Liver (tissue), 9 donors: ENCODE results near the gene ZNF423. TPM values are rescaled to one million over a fixed set of nuclear protein-coding genes. Genes with fewer than 3 reads are reported as not detected.

ENCODE experiments used
- DNase-seq: peaks from one replicate; pipeline ENCODE4 v3.0.0-alpha.2; 2017; ENCODE audit warnings: low spot score
- H3K27ac ChIP-seq, 2 donors: one replicate each; pipeline ENCODE4 v1.7.0; 2013; ENCODE audit warnings: inconsistent platforms in 2 of 2, low read length in 2 of 2, control low read depth in 1 of 2, low read depth in 1 of 2, mild to moderate bottlenecking in 1 of 2
- H3K27me3 ChIP-seq, 4 donors: one replicate each; pipeline versions ENCODE4 v1.6.1 to v1.7.0; 2013; ENCODE audit warnings: low read length in 3 of 4, inconsistent platforms in 1 of 4, mild to moderate bottlenecking in 1 of 4, moderate library complexity in 1 of 4; ENCODE audit not compliant: control insufficient read depth in 4 of 4, insufficient read depth in 4 of 4
- H3K36me3 ChIP-seq, 4 donors: one replicate each; pipeline versions ENCODE4 v1.6.1 to v1.7.0; 2013; ENCODE audit warnings: low read length in 3 of 4, mild to moderate bottlenecking in 3 of 4, low read depth in 1 of 4, moderate library complexity in 1 of 4; ENCODE audit not compliant: control insufficient read depth in 4 of 4, insufficient read depth in 3 of 4
- H3K4me1 ChIP-seq, 4 donors: one replicate each; pipeline versions ENCODE4 v1.6.1 to v1.7.0; 2013; ENCODE audit warnings: low read length in 3 of 4, mild to moderate bottlenecking in 3 of 4, moderate library complexity in 1 of 4; ENCODE audit not compliant: control insufficient read depth in 4 of 4, insufficient read depth in 4 of 4
- H3K4me3 ChIP-seq, 3 donors: one replicate each; pipeline versions ENCODE4 v1.6.1 to v1.7.0; 2013; ENCODE audit warnings: low read length in 3 of 3, control low read depth in 1 of 3, low read depth in 1 of 3, mild to moderate bottlenecking in 1 of 3
- H3K9ac ChIP-seq, 2 donors: one replicate each; pipeline ENCODE4 v1.7.0; 2013; ENCODE audit warnings: low read length in 2 of 2, mild to moderate bottlenecking in 2 of 2, moderate library complexity in 2 of 2, control low read depth in 1 of 2, low read depth in 1 of 2
- H3K9me3 ChIP-seq, 4 donors: one replicate each; pipeline versions ENCODE4 v1.6.1 to v1.7.0; 2013; ENCODE audit warnings: low read length in 3 of 4; ENCODE audit not compliant: control insufficient read depth in 4 of 4
- FOXA2 ChIP-seq: IDR thresholded peaks from 2 replicates; pipeline ENCODE4 v1.6.1; 2016; ENCODE audit warnings: antibody characterized with exemption
- GABPA ChIP-seq, 2 donors: IDR thresholded peaks in 1 of 2; conservative IDR thresholded peaks in 1 of 2; 2 replicates each; pipeline ENCODE4 v1.6.1; 2016; ENCODE audit warnings: antibody characterized with exemption in 2 of 2, mild to moderate bottlenecking in 1 of 2, moderate library complexity in 1 of 2
- HNF4A ChIP-seq, 2 donors: conservative IDR thresholded peaks; 2 replicates each; pipeline ENCODE4 v1.6.1; 2016; ENCODE audit warnings: antibody characterized with exemption in 2 of 2, mild to moderate bottlenecking in 2 of 2
- JUND ChIP-seq, 2 donors: IDR thresholded peaks; 2 replicates each; pipeline ENCODE4 v1.6.1; 2016; ENCODE audit warnings: antibody characterized with exemption in 2 of 2
- NR2F2 ChIP-seq: IDR thresholded peaks from 2 replicates; pipeline ENCODE4 v1.6.1; 2016; ENCODE audit warnings: antibody characterized with exemption
- RAD21 ChIP-seq, 2 donors: IDR thresholded peaks; 2 replicates each; pipeline ENCODE4 v1.6.1; 2016; ENCODE audit warnings: antibody characterized with exemption in 2 of 2, mild to moderate bottlenecking in 2 of 2
- RXRA ChIP-seq, 2 donors: IDR thresholded peaks; 2 replicates each; pipeline ENCODE4 v1.6.1; 2017 to 2018; ENCODE audit warnings: antibody characterized with exemption in 2 of 2, mild to moderate bottlenecking in 1 of 2
- TAF1 ChIP-seq: conservative IDR thresholded peaks from 2 replicates; pipeline ENCODE4 v1.6.1; 2016; ENCODE audit warnings: antibody characterized with exemption, mild to moderate bottlenecking
- YY1 ChIP-seq: IDR thresholded peaks from 2 replicates; pipeline ENCODE4 v1.6.1; 2016; ENCODE audit warnings: antibody characterized with exemption, mild to moderate bottlenecking
- WGBS: extraction: QIAGEN DNeasy Blood & Tissue Kit; methylation state at CpG from one replicate; pipeline ENCODE4 v1.1.7; 2013; 5-methylcytosine and 5-hydroxymethylcytosine counted together
- polyA plus RNA-seq, 2 donors: library from polyadenylated mRNA; stranded (reverse) in 1 of 2; unstranded in 1 of 2; fragments of 200-250 nt in 1 of 2; fragments of >200 nt in 1 of 2; fragmentation: Nextera tagmentation in 1 of 2; extraction: Ambion mirVana in 1 of 2; gene quantifications; one replicate each; pipeline versions ENCODE4 v1.2.1 to v1.2.3, GENCODE V29; 2013 to 2015
- total RNA-seq, 2 donors: library from RNA; depleted of rRNA; stranded (reverse); fragments of >200 nt; gene quantifications; one replicate each; pipeline ENCODE4 v1.2.3, GENCODE V29; 2014
- TF ChIP-seq, protein P1 (sequence below): IDR thresholded peaks from 2 replicates; pipeline ENCODE4 v1.6.1; 2016; ENCODE audit warnings: antibody characterized with exemption, mild to moderate bottlenecking
- TF ChIP-seq, protein P2 (sequence below): IDR thresholded peaks from 2 replicates; pipeline ENCODE4 v1.6.1; 2016; ENCODE audit warnings: antibody characterized with exemption
- TF ChIP-seq, protein P3 (sequence below): IDR thresholded peaks from 2 replicates; pipeline ENCODE4 v1.6.1; 2016; ENCODE audit warnings: antibody characterized with exemption
- donor health status: healthy.
- donor health status: healthy.
- donor health status: healthy.
- donor health status: healthy.
- donor health status: healthy.

ZNF423 gene
- total and polyA plus RNA-seq, 4 donors: 0.24 to 1.6 (median 0.39) TPM

DNA sequence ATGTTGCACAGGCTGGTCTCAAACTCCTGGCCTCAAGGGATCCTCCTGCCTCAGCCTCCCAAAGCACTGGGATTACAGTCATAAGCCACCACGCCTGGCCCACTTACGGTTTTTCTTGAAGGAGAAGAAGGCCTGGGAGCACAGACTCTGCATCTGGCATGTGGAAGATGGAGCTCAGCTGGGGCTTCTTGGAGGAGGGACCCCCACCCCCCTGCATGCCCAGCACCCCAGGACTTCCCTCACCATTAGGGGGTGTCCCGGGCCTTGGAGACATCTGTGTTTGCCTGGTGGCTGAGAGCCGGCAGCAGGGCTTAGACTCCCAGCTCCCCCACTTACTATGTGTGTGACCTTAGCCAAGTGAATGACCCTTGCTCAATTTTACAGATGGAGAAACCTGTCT lies 204.7 kb downstream of the ZNF423 start:
- 56% methylated on average over 4 of the region's 4 CpGs for WGBS
- H3K4me1 ChIP-seq: peaks cover 0 to 4% (median under 1%) of the 10 kb centered on the region in 4 donors

DNA sequence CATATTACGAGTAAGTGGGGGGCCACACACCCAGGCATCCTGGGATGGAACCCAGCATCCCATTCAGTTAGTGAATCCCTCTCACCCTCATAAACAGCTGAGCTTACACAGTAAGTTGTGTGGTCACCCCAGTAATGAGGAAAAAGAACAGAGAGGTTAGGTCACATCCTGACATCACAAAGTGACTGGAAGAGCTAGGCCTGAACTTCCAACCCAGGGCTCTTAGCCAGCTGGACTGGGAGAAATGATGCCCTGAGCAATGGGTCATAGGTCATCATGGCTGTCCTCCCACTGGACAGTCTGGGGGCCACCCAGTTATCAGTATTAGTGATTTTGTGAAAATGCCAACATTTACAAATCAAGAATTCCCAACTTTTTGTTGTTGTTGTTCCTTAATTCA lies 205.3 kb downstream of the ZNF423 start:
- H3K27ac ChIP-seq: no peak overlapping the region
- no peak overlapping the region for H3K9ac ChIP-seq
- no peak for DNase-seq
- 87% methylated on average over 1 of the region's 1 CpG for WGBS
- H3K4me1 ChIP-seq: peaks cover 0 to 4% (median under 1%) of the 10 kb centered on the region in 4 donors
- peaks cover 4 to 17% (median 12%) of the 10 kb centered on the region in 4 donors for H3K9me3 ChIP-seq
- H3K4me3 ChIP-seq: no peak overlapping the region
- no peaks in the 10 kb centered on the region for H3K36me3 ChIP-seq
- TF ChIP-seq HNF4A (conservative IDR thresholded peaks at IDR 0.05) (peak; percentile 7 to 28), TAF1 (no peak)
- no peaks in the 10 kb centered on the region for H3K27me3 ChIP-seq

More for the DNA sequence above, 204.7 kb downstream of the ZNF423 start:
- H3K27me3 ChIP-seq: no peaks in the 10 kb centered on the region
- TF ChIP-seq, protein P1, sequence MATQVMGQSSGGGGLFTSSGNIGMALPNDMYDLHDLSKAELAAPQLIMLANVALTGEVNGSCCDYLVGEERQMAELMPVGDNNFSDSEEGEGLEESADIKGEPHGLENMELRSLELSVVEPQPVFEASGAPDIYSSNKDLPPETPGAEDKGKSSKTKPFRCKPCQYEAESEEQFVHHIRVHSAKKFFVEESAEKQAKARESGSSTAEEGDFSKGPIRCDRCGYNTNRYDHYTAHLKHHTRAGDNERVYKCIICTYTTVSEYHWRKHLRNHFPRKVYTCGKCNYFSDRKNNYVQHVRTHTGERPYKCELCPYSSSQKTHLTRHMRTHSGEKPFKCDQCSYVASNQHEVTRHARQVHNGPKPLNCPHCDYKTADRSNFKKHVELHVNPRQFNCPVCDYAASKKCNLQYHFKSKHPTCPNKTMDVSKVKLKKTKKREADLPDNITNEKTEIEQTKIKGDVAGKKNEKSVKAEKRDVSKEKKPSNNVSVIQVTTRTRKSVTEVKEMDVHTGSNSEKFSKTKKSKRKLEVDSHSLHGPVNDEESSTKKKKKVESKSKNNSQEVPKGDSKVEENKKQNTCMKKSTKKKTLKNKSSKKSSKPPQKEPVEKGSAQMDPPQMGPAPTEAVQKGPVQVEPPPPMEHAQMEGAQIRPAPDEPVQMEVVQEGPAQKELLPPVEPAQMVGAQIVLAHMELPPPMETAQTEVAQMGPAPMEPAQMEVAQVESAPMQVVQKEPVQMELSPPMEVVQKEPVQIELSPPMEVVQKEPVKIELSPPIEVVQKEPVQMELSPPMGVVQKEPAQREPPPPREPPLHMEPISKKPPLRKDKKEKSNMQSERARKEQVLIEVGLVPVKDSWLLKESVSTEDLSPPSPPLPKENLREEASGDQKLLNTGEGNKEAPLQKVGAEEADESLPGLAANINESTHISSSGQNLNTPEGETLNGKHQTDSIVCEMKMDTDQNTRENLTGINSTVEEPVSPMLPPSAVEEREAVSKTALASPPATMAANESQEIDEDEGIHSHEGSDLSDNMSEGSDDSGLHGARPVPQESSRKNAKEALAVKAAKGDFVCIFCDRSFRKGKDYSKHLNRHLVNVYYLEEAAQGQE: no peak
- TF ChIP-seq GABPA (IDR thresholded peaks at IDR 0.05 in 1 of 2, conservative IDR thresholded peaks at IDR 0.05 in 1 of 2) (no peak), RAD21 (IDR thresholded peaks at IDR 0.05) (no peak), JUND (IDR thresholded peaks at IDR 0.05) (no peak), YY1 (no peak)
- TF ChIP-seq, protein P2, sequence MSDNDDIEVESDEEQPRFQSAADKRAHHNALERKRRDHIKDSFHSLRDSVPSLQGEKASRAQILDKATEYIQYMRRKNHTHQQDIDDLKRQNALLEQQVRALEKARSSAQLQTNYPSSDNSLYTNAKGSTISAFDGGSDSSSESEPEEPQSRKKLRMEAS: no peak
- H3K4me3 ChIP-seq: no peak overlapping the region
- no peak overlapping the region for H3K9ac ChIP-seq
- no peaks in the 10 kb centered on the region for H3K36me3 ChIP-seq
- no peak for DNase-seq
- H3K27ac ChIP-seq: no peak overlapping the region
- H3K9me3 ChIP-seq: peaks cover 4 to 17% (median 12%) of the 10 kb centered on the region in 4 donors

DNA sequence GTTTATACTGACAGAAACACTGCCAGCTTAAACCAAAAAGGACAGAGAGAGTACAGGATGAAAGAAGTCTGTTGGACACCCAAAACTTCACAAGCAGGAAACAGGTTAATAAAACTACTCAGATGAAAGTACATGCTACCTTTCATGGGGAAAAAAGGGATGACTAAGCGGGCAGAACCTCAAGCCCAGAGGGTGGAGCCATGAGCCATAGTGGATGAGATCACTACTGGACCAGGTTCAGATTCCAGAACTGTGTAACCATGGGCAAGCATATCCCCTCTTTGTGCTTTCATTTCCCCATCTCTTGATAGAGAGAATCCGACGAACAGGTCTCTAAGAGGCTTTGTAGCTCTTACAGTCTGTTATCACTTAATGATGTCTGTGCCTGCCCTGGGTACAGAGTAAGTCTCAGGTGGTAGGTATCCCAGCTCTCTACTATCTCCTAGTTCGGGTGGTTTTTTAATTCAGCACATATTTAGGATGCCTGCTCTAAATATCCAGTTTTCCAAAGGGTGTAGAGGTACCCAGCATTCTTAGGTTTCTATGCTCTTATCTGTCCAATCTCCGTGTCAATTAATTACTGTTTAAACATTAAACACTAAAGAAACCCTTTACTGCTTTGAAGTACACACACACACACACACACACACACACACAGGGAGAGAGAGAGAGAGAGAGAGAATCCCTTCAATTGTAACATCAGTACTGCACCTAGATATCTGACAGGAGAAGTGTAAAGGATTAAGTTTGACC lies 206.7 kb downstream of the ZNF423 start:
- no peaks in the 10 kb centered on the region for H3K27me3 ChIP-seq
- H3K4me1 ChIP-seq: peaks cover 0 to 4% (median under 1%) of the 10 kb centered on the region in 4 donors
- H3K9me3 ChIP-seq: peaks cover 4 to 18% (median 13%) of the 10 kb centered on the region in 4 donors
- H3K4me3 ChIP-seq: no peak overlapping the region
- H3K36me3 ChIP-seq: no peaks in the 10 kb centered on the region
- 73% methylated on average over 5 of the region's 5 CpGs for WGBS
- no peak overlapping the region for H3K27ac ChIP-seq
- H3K9ac ChIP-seq: no peak overlapping the region
- DNase-seq: no peak
- TF ChIP-seq RXRA (IDR thresholded peaks at IDR 0.05) (no peak), FOXA2 (no peak), NR2F2 (no peak), TAF1 (no peak), RAD21 (IDR thresholded peaks at IDR 0.05) (no peak)
- TF ChIP-seq, protein P3, sequence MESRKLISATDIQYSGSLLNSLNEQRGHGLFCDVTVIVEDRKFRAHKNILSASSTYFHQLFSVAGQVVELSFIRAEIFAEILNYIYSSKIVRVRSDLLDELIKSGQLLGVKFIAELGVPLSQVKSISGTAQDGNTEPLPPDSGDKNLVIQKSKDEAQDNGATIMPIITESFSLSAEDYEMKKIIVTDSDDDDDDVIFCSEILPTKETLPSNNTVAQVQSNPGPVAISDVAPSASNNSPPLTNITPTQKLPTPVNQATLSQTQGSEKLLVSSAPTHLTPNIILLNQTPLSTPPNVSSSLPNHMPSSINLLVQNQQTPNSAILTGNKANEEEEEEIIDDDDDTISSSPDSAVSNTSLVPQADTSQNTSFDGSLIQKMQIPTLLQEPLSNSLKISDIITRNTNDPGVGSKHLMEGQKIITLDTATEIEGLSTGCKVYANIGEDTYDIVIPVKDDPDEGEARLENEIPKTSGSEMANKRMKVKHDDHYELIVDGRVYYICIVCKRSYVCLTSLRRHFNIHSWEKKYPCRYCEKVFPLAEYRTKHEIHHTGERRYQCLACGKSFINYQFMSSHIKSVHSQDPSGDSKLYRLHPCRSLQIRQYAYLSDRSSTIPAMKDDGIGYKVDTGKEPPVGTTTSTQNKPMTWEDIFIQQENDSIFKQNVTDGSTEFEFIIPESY: no peak
